Measurements from ENCODE around the gene TMEM185B.

TMEM185B gene

GRCh38 chr2:120177001-120177621, 46.1 kb downstream of the TMEM185B start:
- ChIA-PET POLR2A (ENCODE audit: low non-redundant PET) (no interaction called here), CTCF (interaction anchor here (0.5 to 1.4 kb wide), 3 partner anchors 19 to 1416 kb away, joined by 3 to 5 read pairs (median 4); no protein-coding TSS in a partner anchor)
- peak overlapping the region; percentile 86 for H3K27ac ChIP-seq
- peak; percentile 56 for TF ChIP-seq CTCF (conservative IDR thresholded peaks at IDR 0.05; ENCODE audit: low read depth)
- peak; percentile 77 for DNase-seq (ENCODE audit: low spot score)

- no peak for DNase-seq (ENCODE audit: low spot score)
- ChIA-PET CTCF (interaction anchor here (0.5 to 1.4 kb wide), 5 partner anchors 18 to 1417 kb away, joined by 3 to 5 read pairs (median 3); no protein-coding TSS in a partner anchor), POLR2A (ENCODE audit: low non-redundant PET) (no interaction called here)
- TF ChIP-seq CTCF (conservative IDR thresholded peaks at IDR 0.05; ENCODE audit: low read depth), result no peak
- H3K27ac ChIP-seq, result peak overlapping the region; percentile 86
These were observed 46.7 kb downstream of the TMEM185B start for GRCh38 chr2:120176526-120176925.

GRCh38 chr2:120174963-120175581, 48.1 kb downstream of the TMEM185B start:
- peak; percentile 63 for DNase-seq (ENCODE audit: low spot score)
- POLR2A ChIA-PET (ENCODE audit: low non-redundant PET), result no interaction called here
- CTCF ChIA-PET, result interaction anchor here (0.5 to 1.3 kb wide), 23 partner anchors 8 to 1588 kb away, joined by 3 to 8 read pairs (median 4); no protein-coding TSS in a partner anchor
- peak; percentile 79 for TF ChIP-seq CTCF (conservative IDR thresholded peaks at IDR 0.05; ENCODE audit: low read depth)
- no peak overlapping the region for H3K27ac ChIP-seq

All from RWPE1 (cell line).